Measurements from ENCODE around the gene PATE3. TPM values are rescaled to one million over a fixed set of nuclear protein-coding genes. Genes with fewer than 3 reads are reported as not detected.

Gene PATE3
- total RNA-seq, 1 experiment from 2014 or later: not detected

Other genes starting within 250 kb of the PATE3 start
- 108 and 118 TPM in 2 replicates for gene EI24, start 218.7 kb upstream of the PATE3 start, total RNA-seq (2014; rRNA removed; shearing (Covaris generic))
- 421 and 482 TPM in 2 replicates for gene STT3A, start 195.3 kb upstream of the PATE3 start, total RNA-seq (2014; rRNA removed; shearing (Covaris generic))
- 42.9 and 46.3 TPM in 2 replicates for gene CHEK1, start 163.0 kb upstream of the PATE3 start, total RNA-seq (2014; rRNA removed; shearing (Covaris generic))
- gene ACRV1, start 107.3 kb upstream of the PATE3 start, total RNA-seq (2014; rRNA removed; shearing (Covaris generic)): not detected in 2 replicates
- not detected in 2 replicates for gene PATE1, start 41.8 kb upstream of the PATE3 start, total RNA-seq (2014; rRNA removed; shearing (Covaris generic))
- not detected in 2 replicates for gene PATE2, start 9.3 kb upstream of the PATE3 start, total RNA-seq (2014; rRNA removed; shearing (Covaris generic))
- not detected in 2 replicates for gene PATE4, start 45.2 kb downstream of the PATE3 start, total RNA-seq (2014; rRNA removed; shearing (Covaris generic))
- gene HYLS1, start 99.5 kb downstream of the PATE3 start, total RNA-seq (2014; rRNA removed; shearing (Covaris generic)): 7.1 and 7.7 TPM in 2 replicates
- gene PUS3, start 115.1 kb downstream of the PATE3 start, total RNA-seq (2014; rRNA removed; shearing (Covaris generic)): 18.6 and 30.0 TPM in 2 replicates
- gene DDX25, start 116.4 kb downstream of the PATE3 start, total RNA-seq (2014; rRNA removed; shearing (Covaris generic)): not detected in 2 replicates
- not detected in 2 replicates for gene VSIG10L2, start 157.9 kb downstream of the PATE3 start, total RNA-seq (2014; rRNA removed; shearing (Covaris generic))